MM.1S (cell line): ENCODE measurements around the gene DPP6.

Experiments used
- EZH2 ChIP-seq: fragments of 300-600 bp; sonication (generic); optimal IDR thresholded peaks from 2 replicates; pipeline ENCODE3; 2017; ENCODE audit warnings: low read depth, mild to moderate bottlenecking, antibody characterized with exemption, low read length, mixed read lengths
- EZH2phosphoT487 ChIP-seq: fragments of 300-600 bp; sonication (generic); IDR thresholded peaks from 2 replicates; pipeline ENCODE4 v1.6.1; 2018; ENCODE audit warnings: antibody characterized with exemption, low read length
- TF ChIP-seq, protein P1 (sequence below): fragments of 300-600 bp; sonication (generic); IDR thresholded peaks from 2 replicates; pipeline ENCODE4 v1.5.1; 2016; ENCODE audit warnings: antibody characterized with exemption, low read length, mixed read lengths

DNA sequence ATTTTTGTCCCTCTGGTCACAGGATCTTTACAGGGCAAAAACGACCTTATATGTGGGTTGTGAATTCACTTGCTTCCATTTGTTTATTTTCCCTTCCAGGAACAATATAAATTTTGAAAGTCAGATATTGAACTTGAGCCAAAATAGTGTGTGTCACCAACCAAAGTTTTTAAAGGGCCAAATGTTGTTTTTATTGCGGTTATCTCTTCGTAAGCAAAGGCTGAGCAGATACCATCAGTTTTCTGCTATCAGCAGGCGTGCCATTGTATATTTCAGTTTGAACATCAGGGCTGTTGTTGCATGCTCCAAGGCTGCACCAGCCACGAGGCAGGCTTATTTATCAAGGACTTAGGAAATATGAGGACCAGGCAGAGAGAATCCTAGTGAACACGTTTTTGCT, 790.4 kb downstream of the DPP6 start:
- TF ChIP-seq, protein P1, sequence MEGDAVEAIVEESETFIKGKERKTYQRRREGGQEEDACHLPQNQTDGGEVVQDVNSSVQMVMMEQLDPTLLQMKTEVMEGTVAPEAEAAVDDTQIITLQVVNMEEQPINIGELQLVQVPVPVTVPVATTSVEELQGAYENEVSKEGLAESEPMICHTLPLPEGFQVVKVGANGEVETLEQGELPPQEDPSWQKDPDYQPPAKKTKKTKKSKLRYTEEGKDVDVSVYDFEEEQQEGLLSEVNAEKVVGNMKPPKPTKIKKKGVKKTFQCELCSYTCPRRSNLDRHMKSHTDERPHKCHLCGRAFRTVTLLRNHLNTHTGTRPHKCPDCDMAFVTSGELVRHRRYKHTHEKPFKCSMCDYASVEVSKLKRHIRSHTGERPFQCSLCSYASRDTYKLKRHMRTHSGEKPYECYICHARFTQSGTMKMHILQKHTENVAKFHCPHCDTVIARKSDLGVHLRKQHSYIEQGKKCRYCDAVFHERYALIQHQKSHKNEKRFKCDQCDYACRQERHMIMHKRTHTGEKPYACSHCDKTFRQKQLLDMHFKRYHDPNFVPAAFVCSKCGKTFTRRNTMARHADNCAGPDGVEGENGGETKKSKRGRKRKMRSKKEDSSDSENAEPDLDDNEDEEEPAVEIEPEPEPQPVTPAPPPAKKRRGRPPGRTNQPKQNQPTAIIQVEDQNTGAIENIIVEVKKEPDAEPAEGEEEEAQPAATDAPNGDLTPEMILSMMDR, result no peak
- no peak for TF ChIP-seq EZH2phosphoT487
- no peak for TF ChIP-seq EZH2
